AG09309 (cell line): ENCODE measurements around the gene PODXL2.

Experiments
- DNase-seq: peaks from one replicate; pipeline ENCODE4 v3.0.0-alpha.2; 2010; ENCODE audit warnings: low read depth
- H3K4me3 ChIP-seq: 2 replicates; pipeline ENCODE4 v1.5.1; 2011; ENCODE audit warnings: mild to moderate bottlenecking, low read depth, low read length, moderate library complexity; ENCODE audit not compliant: control insufficient read depth
- CTCF ChIP-seq: IDR thresholded peaks from 2 replicates; pipeline ENCODE4 v1.5.1; 2011; ENCODE audit warnings: mild to moderate bottlenecking, low read depth, low read length, inconsistent platforms; ENCODE audit not compliant: insufficient read depth, control insufficient read depth; ENCODE audit errors: missing control alignments

Gene PODXL2

GRCh38 chr3:127628788-127629466 lies at the start of gene PODXL2:
Gene PODXL2 (plus strand): TSS chr3:127629185. CDS start chr3:127629220, 35 bp downstream.
- H3K4me3 ChIP-seq, result peak within 1 kb of the TSS; percentile 37
- no peak for DNase-seq
- no peak for TF ChIP-seq CTCF

DNA sequence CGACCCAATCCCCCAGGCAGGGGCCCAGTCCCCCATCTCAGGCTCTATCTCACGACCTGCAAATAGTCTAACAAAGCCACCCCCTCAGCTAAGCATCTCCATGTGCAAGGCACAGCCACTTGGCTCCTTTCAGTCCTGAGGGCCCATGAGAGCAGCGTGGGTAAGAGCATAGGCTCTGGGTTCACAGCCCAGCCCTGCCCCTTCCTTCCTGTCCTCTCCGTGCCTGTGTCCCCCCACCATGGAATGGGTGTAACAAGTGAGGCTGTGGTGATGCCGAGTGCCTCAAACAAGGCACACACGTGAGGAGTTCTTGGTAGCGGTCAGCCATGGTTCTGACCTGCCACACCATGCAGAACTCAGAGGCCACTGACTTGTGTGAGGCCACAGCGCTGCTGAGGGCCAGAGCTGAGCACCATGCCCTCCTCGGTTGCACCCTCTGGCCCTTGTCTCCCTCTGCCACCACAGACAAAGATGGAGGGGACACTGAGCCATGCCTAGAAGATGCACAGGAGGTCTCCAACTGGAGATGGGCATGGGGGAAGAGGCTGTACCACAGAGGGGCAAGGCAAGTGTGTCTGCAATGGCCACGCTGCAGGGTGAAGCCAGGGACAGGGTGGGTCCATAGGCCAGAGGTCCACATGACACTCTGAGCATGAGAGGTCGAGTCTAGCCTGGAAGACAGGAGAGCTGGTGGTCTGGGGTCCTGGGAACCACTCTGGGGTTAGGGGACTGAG lies 48.5 kb upstream of the PODXL2 start:
- no peak overlapping the region for H3K4me3 ChIP-seq
- DNase-seq, result no peak
- TF ChIP-seq CTCF, result no peak

DNA sequence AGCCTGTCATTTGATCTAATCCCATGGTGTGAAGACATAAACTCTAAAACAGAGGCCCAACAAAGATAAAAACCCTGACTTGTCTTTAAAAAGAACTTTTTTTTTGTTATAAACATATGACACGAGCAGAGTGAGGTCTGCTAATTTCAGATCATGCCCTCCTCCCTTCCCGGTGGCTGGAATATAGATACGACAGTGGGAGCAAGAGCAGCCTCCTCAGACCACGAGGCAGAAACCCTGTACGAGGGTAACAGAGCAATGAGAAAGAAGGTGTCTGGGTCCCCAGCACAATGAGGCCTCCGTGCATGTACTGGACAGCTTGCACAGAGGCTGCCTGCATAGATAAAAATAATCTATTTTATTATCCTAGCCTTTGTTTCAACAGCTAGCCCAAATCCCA lies 44.3 kb upstream of the PODXL2 start:
- no peak for TF ChIP-seq CTCF
- no peak overlapping the region for H3K4me3 ChIP-seq
- DNase-seq, result no peak

GRCh38 chr3:127585163-127585812 lies 43.7 kb upstream of the PODXL2 start:
- no peak for TF ChIP-seq CTCF
- no peak for DNase-seq
- H3K4me3 ChIP-seq, result no peak overlapping the region

GRCh38 chr3:127585813-127586413 lies 43.1 kb upstream of the PODXL2 start:
- H3K4me3 ChIP-seq, result no peak overlapping the region
- no peak for DNase-seq
- no peak for TF ChIP-seq CTCF

- DNase-seq, result no peak
- TF ChIP-seq CTCF, result no peak
- H3K4me3 ChIP-seq, result no peak overlapping the region
Measured at GRCh38 chr3:127587876-127588275, 41.1 kb upstream of the PODXL2 start.
